Measurements from ENCODE around the gene FAM13C. TPM values are rescaled to one million over a fixed set of nuclear protein-coding genes. Genes with fewer than 3 reads are reported as not detected.

FAM13C gene
- total and polyA plus RNA-seq, 2 of the 4 experiments (the other 2 are of a cell fraction) = 1.6 to 2.9 TPM

- Histone ChIP-seq H2AK5ac (ENCODE audit: low read depth, low read length) (no peak overlapping the region), H3K27ac (ENCODE audit: insufficient read depth, low read length) (no peak overlapping the region), H2BK15ac (ENCODE audit: low read depth, low read length) (no peak overlapping the region), H3K4me1 (ENCODE audit: control insufficient read depth, insufficient read depth, low read length) (no peaks in the 10 kb centered on the region), H3K23ac (ENCODE audit: low read depth, low read length) (no peak overlapping the region), H2BK20ac (ENCODE audit: low read depth, low read length) (no peak overlapping the region), H3K4me3 (ENCODE audit: insufficient read depth, low read depth, low read length) (no peak overlapping the region), H2AK9ac (replicated peaks; ENCODE audit: low read depth, low read length, poor library complexity) (no peak overlapping the region), H3K4ac (ENCODE audit: low read depth, low read length) (no peak overlapping the region), H3K9me1 (ENCODE audit: insufficient read depth, low read length) (no peaks in the 10 kb centered on the region), H3K18ac (ENCODE audit: low read depth, low read length) (no peak overlapping the region), H3K14ac (replicated peaks; ENCODE audit: low read depth, low read length) (no peak overlapping the region), H3K9ac (ENCODE audit: low read depth, low read length) (no peak overlapping the region), H3K4me2 (ENCODE audit: low read depth, low read length) (no peak overlapping the region), H3K56ac (ENCODE audit: extremely low read depth, insufficient read depth, low read length) (no peak overlapping the region), H3K36me3 (ENCODE audit: control insufficient read depth, insufficient read depth, low read length) (no peaks in the 10 kb centered on the region), H4K20me1 (ENCODE audit: insufficient read depth, low read length) (no peaks in the 10 kb centered on the region), H2BK120ac (ENCODE audit: low read depth, low read length) (no peak overlapping the region), H2BK5ac (ENCODE audit: low read depth, low read length, poor library complexity, severe bottlenecking) (no peak overlapping the region), H4K5ac (ENCODE audit: low read depth, low read length) (no peak overlapping the region), H2AFZ (replicated peaks; ENCODE audit: low read length, poor library complexity) (no peak overlapping the region), H4K91ac (ENCODE audit: insufficient read depth, low read depth, low read length) (no peak overlapping the region), H3K9me3 (ENCODE audit: control insufficient read depth, insufficient read depth, low read length) (no peaks in the 10 kb centered on the region), H3K79me1 (ENCODE audit: low read depth in 1 of 2, low read length in 2 of 2) (no peaks in the 10 kb centered on the region), H4K8ac (ENCODE audit: low read depth in 2 of 2, low read length in 2 of 2) (no peak overlapping the region), H3K27me3 (ENCODE audit: control insufficient read depth, insufficient read depth, low read length) (no peaks in the 10 kb centered on the region)
- ATAC-seq (ENCODE audit: low read depth) (no peak), DNase-seq (no peak)
- POLR2A ChIA-PET (ENCODE audit: unreplicated experiment) = no interaction called here
- BruUV-seq (replicated peaks) = no TSS peak
- in situ Hi-C loops (cut with MboI; ENCODE audit: low sequenced_read_pairs) = no loop called here
- CTCF ChIA-PET = no interaction called here
- intact Hi-C loops (cut with micrococcal nuclease) = no loop called here
- WGBS, 2 experiments (ENCODE audit: extremely low coverage in 2 of 2, insufficient read length in 1 of 2) = no CpG with 5 or more reads among the region's 4 CpGs
- TF ChIP-seq ELK1 (IDR thresholded peaks at IDR 0.05; ENCODE audit: borderline replicate concordance, low read depth, low read length) (no peak), RFX5 (IDR thresholded peaks at IDR 0.05; ENCODE audit: low read depth, low read length) (no peak), POLR2A (IDR thresholded peaks at IDR 0.05; ENCODE audit: low read depth, low read length) (no peak), CHD1 (IDR thresholded peaks at IDR 0.05; ENCODE audit: low read depth, low read length) (no peak), NFE2L2 (IDR thresholded peaks at IDR 0.05; ENCODE audit: low read depth, low read length) (no peak), MAFK (IDR thresholded peaks at IDR 0.05; ENCODE audit: low read depth, low read length) (no peak), MXI1 (IDR thresholded peaks at IDR 0.05; ENCODE audit: borderline replicate concordance, low read depth, low read length) (no peak)
- dilution Hi-C loops (cut with HindIII; ENCODE audit: low sequenced_read_pairs, unreplicated experiment) = no loop called here
These were observed 77.3 kb downstream of the FAM13C start for GRCh38 chr10:59285073-59285472.
